Adrenal gland (tissue), 5 donors: ENCODE results near the gene TCF4.

ENCODE experiments used
- POLR2A ChIP-seq, 2 donors: fragments of 450-650 bp; IDR thresholded peaks; one replicate each; pipeline ENCODE4 v1.6.1; 2017; ENCODE audit warnings: antibody characterized with exemption in 2 of 2, mild to moderate bottlenecking in 2 of 2, moderate library complexity in 1 of 2
- TF ChIP-seq, protein P1 (sequence below), 6 experiments: fragments of 450-650 bp in 4 of 6; fragments of 200-600 bp in 2 of 6; sonication (generic) in 1 of 6; IDR thresholded peaks; 1 replicate in 5 of 6; 2 replicates in 1 of 6; pipeline versions ENCODE4 v1.5.1 to v1.8.0; 2016 to 2021; ENCODE audit warnings: antibody characterized with exemption in 6 of 6, mild to moderate bottlenecking in 2 of 6, moderate library complexity in 1 of 6
- donor health status: DM: no; HTN: no; CAD: no.

DNA sequence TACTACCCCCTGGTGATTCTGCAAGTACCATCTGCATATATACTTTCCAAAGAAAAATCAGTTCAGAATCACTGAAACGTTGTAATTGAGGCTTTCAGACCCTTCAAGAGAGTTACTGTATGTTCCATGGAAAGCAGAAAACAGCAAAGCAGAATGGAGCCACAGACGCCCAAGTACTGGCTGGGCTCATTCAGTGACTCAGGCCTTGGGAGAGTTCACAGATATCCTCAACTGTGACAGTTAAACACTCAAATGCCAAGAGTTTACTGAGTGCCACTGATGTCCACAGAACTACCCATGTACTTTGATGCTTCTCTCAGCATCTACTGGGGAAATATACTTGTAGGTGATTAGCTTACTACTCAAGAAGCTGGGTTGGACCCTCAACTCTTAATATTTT lies 303.4 kb downstream of the TCF4 start:
- no peak for TF ChIP-seq POLR2A (IDR thresholded peaks at IDR 0.05)
- TF ChIP-seq, protein P1, sequence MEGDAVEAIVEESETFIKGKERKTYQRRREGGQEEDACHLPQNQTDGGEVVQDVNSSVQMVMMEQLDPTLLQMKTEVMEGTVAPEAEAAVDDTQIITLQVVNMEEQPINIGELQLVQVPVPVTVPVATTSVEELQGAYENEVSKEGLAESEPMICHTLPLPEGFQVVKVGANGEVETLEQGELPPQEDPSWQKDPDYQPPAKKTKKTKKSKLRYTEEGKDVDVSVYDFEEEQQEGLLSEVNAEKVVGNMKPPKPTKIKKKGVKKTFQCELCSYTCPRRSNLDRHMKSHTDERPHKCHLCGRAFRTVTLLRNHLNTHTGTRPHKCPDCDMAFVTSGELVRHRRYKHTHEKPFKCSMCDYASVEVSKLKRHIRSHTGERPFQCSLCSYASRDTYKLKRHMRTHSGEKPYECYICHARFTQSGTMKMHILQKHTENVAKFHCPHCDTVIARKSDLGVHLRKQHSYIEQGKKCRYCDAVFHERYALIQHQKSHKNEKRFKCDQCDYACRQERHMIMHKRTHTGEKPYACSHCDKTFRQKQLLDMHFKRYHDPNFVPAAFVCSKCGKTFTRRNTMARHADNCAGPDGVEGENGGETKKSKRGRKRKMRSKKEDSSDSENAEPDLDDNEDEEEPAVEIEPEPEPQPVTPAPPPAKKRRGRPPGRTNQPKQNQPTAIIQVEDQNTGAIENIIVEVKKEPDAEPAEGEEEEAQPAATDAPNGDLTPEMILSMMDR (IDR thresholded peaks at IDR 0.05), result no peak
